Sigmoid colon (tissue), 4 donors: ENCODE measurements around the gene EPB41L3.

ENCODE experiments used
- CTCF ChIP-seq, 4 experiments: fragments of 450-650 bp in 3 of 4; fragments of 200-600 bp in 1 of 4; IDR thresholded peaks; one replicate each; pipeline ENCODE4 v1.5.1; 2016 to 2019; ENCODE audit warnings: antibody characterized with exemption in 4 of 4, mild to moderate bottlenecking in 3 of 4, moderate library complexity in 2 of 4
- EP300 ChIP-seq, 4 donors: sonication (generic); formaldehyde crosslinking; IDR thresholded peaks; one replicate each; pipeline ENCODE4 v1.6.1; 2017; ENCODE audit warnings: antibody characterized with exemption in 4 of 4
- POLR2A ChIP-seq, 2 donors: fragments of 450-650 bp; IDR thresholded peaks; one replicate each; pipeline ENCODE4 v1.6.1; 2016; ENCODE audit warnings: antibody characterized with exemption in 2 of 2, mild to moderate bottlenecking in 2 of 2, moderate library complexity in 2 of 2

DNA sequence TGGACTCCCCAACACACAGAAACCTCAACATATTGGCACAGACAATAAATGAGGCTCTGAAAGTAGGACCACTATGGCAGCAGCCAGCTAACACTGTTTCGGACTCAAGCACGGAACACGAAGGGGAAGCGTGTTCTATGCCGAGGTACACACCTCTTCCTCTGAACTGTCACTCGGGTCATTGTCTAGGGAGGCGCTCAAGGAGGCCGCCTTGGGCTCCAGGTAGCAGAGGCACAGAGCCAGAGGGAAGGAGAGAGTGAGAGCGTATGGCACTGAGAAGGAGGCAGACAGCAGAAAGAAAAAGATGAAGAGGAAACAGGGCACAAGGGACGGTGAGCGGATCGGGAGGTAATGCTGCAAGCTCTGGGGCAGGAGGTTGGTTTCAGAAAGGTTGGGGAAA lies 128.1 kb downstream of the EPB41L3 start:
- TF ChIP-seq EP300 (IDR thresholded peaks at IDR 0.05) = no peak
- no peak for TF ChIP-seq POLR2A (IDR thresholded peaks at IDR 0.05)
- no peak for TF ChIP-seq CTCF (IDR thresholded peaks at IDR 0.05)
